ENCODE data around the gene DLX4.
A peak's percentile ranks its signal among the peaks of the same experiment; 100 is the strongest.

Gene DLX4, protein sequence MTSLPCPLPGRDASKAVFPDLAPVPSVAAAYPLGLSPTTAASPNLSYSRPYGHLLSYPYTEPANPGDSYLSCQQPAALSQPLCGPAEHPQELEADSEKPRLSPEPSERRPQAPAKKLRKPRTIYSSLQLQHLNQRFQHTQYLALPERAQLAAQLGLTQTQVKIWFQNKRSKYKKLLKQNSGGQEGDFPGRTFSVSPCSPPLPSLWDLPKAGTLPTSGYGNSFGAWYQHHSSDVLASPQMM

DNA sequence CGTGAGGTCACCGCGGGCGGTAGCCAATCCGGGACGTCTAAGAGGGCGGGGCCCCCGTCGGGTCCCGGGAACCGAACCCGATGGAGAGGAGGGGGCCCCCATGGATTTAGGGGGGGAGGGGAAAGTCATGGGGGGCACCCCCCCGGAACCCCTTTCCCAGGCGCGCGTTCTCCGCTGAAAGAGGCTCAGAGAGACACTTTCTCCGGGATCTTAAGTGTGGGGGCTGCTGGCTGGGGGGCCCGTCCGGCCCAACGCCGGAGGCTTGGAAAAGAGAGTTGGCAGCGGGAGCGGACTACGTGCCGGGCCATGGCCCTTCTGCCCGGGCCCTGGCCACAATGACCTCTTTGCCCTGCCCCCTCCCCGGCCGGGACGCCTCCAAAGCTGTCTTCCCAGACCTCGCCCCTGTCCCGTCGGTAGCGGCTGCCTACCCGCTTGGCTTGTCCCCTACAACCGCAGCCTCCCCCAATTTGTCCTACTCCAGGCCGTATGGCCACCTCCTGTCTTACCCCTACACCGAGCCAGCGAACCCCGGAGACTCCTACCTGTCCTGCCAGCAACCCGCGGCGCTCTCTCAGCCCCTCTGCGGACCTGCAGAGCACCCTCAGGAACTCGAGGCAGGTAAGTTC, at the start of gene DLX4:
TSS of gene DLX4 (plus strand) at position 57 of the 626 bp plus-strand sequence. CDS start at position 336, 279 bp downstream.
- peak in 4 of 6 experiments; percentile 14 to 52 (median 28) for DNase-seq

DNA sequence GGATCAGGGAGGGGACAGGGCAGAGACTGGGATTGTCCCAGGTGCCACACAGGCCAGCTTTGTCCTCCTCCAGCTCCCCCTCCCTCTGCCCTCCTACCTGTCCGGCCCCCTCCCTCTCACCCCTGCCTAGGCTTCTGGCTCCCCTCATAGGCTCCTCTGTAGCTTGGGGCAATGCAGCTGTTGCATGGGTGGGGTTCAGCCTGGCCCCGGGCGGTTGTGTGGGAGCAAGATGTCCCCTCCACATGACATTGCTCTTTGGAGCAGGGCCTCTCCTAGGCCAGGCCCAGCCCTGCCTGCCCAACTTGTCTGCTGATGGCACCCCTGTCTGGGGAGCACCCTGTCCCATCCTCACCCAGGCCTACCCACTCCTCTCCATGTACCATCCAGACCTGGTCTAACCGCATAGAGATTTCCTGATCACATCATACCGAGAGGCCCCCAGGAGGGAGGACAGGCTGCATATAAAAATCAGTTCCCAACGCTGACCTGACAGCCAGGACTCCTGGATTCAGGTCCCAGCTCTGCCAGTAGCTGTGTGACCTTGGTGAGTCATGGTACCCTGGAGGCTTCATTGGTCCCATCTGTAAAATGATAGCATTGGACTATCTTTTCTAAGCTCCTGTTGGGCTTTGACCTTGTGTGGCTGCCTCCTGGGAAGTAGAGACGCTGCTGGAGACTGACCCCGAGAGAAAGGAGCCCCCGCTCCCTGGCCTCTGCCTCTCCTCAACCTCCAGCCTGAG, 48.8 kb upstream of the DLX4 start:
- no peak for DNase-seq

DNA sequence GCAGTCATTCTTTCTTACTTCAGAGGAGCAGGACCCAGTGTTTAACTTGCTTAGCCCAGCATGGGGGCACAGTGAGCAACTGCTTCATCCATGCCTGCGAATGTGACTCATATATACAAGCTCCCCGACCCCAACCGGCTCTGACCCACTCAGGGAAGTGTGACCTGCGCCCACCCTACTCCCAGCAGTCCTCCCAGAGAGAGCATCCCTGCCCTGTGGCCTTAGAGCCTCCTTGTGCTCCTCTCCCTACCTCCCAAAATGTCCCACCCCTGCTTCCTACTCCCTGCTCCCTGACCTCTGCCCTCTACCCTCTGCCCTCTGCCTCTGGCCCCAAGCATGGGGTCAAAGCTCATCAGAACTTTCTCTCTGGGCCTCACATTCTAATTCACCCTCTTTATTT, 46.9 kb upstream of the DLX4 start:
- no peak for DNase-seq

DNA sequence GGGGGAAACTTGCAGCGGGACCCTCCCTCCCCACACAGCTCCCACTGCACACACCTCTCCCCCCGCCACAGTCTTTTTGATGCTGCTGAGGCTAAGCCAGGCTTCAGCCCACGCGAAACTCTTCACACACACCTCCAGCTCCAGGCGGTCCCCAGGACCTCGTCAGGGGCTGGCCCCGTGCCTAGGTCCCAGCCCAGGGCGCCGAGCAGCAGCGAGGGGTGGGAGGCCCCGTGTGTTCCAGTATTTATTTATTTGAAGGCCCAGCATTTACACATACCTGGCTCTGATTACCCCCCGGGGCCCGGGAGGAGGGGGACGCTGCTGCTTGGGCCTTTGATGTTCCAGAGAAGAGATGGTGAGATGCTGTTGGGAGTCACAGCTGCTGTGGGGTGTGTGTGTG, 44.9 kb upstream of the DLX4 start:
- no peak for DNase-seq

DNA sequence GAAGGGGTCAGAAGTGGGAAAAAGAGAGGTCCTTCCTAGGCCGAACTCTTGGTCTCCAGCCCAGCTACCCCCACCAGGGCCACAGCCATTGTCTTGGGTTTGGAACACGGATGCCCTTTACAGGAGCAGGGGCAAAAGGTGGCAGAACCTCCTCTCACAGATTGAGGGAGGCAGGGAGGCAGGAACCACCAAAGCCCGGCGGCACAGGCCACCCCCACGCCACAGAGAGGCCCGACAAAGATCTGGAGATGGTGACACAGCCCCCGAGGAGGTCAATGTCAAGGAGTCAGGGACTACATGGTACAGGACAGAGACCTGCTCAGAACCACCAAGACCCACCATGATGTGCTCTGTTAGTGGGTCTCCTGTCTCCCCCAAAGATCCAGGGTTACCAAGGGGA, 44.4 kb upstream of the DLX4 start:
- DNase-seq = no peak

DNA sequence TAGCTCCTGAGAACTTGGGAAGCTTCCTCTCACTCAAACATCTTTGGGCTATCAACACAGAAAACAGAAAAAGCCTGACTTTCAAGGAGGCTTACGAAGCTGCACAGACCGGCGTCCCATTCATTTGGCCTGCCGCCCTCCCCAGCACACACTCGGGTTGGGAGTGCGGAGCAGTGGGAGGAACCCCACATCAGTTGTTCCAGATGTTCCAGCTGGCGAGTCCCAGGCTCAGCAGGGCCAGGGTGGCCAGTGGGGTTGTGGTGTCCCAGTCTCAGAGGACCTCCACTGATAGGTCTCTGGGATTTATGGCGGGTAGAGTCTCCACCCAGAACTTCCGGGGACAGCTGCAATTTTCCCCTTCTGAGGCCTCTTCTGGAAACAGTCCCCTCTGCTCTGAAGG, 43.1 kb upstream of the DLX4 start:
- no peak for DNase-seq

DNA sequence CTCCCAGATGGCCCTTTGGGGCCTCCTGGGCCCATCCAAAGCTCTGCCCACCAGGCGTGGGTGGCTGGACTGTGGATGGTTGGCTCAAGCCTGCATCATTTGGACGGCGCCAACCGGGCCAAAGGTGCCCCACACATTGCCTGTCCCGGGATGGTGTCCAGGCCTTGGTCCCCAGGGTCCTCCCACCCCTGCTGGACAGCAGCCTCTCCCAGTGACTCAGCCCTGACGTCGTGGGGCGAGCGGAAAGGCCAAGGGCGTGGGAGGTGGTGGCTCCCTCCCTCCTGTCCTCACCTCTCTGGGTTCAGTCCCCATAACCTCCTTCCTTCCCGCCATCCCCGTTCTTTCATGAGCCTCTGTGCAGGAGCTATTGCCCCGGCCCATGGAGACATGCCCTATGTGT, 42.1 kb upstream of the DLX4 start:
- no peak for DNase-seq

DNA sequence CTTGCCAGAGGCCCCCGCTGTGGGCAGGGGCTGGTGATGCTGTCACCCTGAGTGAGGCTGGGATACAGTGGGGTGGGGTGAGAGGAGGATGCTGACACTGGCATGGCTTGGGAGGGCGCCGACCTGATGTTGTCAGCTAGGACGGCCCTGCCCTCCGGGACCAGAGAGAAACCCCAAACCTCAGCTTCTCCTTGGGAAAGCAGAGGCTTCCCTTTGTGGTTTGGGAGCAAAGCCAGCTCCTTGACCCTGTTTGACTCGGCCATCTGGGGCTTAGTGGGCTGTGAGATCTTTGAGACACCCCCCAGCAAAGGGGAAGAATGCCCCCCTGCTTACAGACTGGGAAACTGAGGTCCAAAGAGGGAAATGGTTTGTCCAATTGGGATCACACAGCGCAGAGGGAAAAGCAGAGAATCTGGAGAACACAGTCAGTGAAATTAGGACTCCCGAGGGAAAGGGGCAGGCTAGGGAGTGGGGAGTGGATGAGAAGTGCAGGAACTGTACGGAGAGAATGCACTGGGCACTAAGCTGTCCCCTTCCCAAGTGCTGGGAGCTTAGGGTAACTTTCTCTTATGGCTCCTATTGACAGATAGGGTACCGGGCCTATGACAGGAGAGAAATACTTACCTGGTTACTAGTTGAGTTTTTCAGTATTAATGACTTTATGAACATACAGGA, 40.7 kb upstream of the DLX4 start:
- DNase-seq = no peak

DNA sequence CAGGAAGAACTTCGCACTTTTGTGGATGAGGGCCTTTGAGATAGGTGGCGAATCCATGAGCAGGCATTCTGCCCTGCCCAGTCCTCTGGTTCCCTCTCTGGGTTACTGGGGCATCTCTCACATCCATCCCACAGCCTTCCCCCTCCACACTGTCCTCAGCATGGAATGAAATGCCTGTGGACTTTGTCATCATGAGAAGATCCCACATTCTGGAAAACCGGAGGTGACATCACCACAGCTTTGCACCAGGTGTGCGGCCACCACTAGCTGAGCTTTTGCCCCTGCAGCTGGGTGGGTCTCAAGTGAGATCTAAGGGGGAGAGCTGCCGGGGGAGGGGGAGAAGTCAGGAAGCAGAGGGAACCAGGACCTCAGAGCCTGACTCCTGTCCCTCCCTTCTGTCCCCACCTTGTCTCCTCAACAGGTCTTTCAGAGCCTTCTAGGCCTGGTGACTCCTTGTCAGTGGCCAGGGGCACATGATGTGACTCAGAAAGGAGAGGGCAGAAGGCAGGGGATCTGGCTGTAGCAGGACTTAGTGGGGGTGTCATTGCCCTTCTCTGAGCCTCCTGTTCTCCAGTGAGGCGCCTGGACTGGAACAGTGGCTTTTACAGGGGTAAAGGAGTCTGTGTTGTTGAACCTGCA, 40.0 kb upstream of the DLX4 start:
- DNase-seq = no peak

DNA sequence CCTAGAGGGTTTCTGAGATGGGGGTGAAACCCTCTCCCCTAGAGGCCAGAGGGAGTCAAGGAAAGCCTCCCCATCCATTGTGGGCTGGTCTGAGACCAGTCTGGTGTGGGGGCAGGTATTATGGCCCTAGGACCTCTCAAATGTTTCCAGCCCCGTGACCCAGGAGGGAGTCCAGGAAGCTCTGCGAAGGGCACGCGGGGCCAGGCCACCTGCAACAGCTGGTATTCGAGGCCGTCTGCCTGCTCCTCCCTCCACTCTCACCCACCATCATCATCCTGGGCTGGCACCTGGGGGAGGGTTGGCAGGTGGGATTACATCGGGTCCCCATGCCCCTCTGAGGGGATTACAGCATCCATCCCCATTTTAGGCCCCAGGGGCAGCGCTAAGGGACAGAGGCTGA, 38.1 kb upstream of the DLX4 start:
- DNase-seq = no peak

DNA sequence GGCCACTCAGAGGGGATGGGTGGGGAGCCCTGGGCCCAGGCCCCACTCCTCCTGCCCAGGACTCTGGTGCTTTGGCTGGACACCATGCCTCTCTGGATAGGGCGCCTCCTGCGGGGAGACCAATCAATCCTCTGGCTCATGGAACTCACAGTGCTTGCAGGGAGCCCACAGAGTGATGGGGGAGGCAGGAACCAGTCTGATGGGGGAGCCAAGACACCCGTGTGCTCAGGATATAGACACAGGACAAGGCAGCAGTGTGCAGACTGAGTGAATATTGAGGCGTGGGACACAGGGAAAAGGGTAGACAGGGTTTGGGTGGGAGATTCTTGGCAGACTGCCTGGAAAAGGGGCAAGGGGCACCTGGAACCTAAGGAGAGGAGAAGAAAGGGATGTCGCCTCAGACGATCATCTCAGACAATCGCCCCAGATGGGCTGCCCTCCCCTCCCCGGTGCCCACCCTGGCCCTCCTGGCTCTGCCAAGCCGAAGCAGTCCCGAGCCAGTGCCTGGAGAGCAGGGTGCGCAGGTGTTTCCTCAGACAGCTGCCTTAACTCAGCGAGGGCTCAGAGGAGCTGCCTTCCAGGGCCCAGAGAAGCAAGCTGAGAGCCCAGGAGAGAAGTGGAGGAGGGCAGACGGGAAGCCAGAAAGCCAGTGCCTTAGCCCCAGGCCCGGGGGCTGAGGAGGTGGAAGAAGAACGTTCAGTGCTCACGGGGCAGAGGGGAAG, 37.4 kb upstream of the DLX4 start:
- DNase-seq = no peak

DNA sequence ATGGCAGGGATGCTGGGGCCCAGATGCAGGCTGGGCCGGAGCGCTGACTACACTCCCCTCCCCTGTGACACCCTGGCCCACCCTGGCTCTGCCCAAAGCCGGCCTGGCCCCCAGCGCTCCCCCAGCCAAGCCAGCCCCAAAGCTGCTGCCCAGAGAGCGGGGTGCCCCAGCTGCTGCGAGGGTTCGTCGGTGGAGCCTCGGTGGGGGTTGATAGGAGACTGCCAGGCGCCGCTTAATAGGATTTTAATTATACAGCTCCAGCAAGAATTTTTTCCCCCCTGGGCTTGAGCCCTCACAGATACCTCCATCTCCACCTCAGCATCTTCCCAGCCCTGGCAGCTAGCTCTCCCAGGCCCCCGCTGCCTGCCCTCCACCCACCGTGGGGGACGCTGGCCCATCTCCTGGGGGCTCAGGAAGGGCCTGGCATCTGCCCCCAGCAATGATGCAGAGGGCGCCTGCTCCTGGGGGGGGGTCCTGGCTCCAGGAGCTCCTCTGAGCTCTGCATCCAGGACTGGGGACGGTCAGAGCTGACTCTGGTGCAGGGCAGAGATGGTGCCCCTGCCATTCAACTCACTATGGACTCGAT, 36.8 kb upstream of the DLX4 start:
- DNase-seq = no peak

DNA sequence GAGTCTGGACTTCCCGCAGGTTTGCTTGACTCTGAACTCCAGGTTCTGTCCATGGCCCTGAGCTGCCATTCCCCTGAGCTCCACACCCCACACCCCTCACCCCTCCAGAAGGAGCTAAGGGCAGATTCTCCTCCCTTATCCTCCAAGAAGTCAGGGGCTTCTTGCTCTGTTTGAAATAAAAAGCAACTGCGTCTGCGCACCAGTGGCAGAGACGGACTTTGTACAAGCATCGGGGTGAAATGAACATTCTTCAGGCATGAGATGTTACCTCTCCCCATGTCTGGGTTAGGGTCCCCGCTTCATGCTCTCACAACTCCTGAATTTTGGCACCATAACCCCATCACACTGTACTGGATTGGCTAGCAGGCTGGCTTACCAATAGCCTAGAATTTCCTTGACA, 36.1 kb upstream of the DLX4 start:
- no peak for DNase-seq

DNA sequence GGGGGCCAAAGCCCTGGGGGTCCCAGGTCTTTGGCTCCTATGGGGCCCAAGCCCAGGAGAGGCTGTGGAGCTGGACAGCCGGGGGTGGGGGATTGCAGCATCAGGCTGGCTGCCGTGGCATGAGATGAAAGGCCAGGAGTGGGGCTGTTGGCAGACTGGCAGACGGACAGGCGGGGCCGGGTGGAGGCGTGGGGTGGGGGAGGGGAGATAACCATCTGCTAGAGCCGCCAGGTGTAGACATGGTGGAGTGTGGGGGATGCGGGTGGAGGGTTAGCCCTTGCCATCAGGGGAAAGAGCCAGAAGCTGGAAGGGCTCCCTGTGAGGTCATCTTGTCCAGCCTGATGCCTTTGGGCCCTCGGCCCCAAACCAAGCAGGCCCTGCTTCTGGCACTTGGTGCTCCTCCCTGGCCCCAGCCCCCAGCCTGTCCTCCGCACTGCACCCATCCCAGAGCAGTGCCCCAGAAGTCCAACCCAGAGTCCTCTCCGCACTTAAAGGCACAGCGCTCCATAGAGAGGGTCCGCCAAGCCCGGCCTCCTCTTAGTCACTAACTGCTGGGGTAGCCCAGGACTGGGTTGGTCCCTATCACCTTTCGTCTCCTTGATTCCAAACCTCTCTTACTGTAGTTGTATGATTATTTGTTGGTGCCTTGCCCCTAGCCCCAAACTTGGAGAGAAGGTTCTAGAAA, 33.3 kb upstream of the DLX4 start:
- DNase-seq = no peak

DNA sequence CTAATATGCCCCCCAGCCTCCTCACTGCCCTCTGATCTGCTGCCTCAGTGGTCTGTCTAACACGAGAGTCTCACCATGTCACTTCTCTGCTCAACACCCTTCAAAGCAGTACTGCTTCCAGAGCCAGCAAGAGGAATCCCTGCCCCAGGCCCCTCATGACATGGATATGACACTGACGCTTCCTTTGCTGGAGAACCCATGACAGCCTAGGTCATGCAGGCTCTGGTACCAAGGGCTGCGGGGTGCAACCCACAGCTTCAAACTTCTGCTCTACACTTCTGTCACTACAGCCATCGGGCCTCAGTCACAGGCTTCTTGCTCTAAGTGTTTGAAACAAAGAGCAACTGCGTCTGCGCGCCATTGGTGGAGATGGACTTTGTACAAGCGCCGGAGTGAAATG, 32.6 kb upstream of the DLX4 start:
- no peak for DNase-seq

DNA sequence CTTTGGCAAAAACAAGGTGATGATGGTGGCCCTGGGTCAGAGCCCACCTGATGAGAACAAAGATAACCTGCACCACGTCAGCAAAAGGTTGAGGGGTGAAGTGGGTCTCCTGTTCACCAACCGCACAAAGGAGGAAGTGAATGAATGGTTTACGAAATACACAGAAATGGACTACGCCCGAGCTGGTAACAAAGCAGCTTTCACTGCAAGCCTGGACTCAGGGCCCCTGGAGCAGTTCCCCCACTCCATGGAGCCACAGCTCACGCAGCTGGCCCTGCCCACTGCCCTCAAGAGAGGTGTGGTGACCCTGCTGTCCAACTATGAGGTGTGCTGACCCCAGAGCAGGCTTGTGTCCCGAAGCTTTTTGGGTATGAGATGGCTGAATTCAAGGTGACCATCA, 29.7 kb upstream of the DLX4 start:
- no peak for DNase-seq

DNA sequence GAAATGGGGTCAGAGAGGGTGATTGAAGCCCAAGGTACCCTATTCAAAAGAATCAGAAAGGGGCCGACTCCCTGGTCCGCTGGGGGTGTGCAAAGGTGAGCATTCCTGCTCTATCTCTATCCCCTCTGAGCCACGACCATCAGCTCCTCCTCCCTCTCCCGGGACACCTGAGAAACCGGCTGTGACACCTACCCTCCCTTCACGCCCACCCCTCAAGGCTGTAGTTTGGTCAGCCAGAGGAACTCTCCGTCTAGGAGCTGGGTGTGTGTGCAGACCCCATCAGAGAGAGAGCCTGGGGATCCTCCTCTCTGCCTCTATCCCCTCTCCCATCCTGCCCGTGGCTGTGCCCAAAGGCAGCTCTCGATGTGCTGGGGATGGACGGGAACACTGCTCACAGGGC, 27.6 kb upstream of the DLX4 start:
- DNase-seq = no peak

DNA sequence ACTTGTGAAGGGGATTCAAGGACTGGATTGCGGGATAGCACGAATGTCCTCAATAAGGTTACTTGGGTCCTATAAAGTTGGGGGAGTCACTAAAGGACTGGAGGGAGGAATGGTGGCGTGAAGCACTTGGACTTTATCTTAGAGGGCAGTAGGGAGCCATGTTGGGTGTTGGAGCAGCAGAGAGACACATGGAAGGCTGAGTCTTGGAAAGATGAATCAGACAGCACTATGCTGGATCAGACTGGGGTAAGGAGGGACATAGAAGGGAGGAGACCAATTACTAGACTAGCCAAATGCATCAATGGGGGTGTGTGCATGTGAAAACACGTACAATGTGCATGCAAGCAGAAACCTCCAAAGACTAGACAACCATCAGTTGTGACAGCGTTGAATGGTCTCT, 26.0 kb upstream of the DLX4 start:
- DNase-seq = no peak

DNA sequence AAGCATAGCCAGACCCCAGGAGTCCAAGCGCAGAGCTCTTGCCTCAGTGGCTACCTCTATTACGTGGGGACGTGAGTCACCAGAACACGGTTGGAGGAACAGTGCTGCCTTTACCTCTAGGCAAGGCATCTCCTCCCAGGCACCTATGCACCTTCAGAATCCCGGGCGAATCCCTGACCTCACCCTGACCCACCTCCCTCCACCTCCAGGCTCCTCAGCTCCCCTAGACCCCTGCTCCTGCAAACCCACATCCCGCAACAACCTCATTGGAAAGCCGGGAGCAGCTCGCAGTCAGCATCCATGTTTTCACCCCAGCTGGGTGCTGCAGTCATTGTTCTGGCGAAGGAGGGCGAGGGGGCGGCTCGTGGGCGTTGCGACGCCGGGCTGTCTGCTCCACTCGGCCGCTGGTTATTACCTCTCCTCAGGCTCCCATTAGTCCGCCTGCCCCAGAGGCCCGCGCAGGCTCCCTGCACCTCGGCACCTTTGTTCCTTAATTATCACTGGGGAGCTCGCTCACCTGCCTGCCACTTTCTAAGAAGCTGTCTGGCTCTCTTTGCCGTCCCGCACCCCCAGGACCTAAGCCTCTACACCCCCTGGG, 24.6 kb upstream of the DLX4 start:
- DNase-seq = no peak

DNA sequence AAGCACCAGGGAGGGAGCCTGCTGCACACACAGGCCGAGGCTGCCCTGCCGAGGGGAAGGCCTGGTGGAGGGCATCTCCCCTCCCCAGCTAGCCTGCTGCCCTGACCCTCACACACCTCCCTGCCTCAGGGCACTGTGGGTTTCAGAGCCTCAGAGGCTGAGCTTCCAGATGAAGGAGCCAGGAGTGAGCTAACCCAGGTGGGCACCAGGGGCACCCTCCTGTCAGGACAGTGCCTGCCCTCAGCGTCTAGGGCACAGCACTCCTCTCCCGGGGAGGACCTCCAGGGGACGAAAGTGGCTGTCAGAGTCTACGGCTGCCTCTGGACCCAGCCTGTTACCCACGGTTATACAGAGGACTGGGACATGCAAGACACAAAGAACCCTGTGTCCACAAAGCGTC, 22.8 kb upstream of the DLX4 start:
- DNase-seq = no peak

DNA sequence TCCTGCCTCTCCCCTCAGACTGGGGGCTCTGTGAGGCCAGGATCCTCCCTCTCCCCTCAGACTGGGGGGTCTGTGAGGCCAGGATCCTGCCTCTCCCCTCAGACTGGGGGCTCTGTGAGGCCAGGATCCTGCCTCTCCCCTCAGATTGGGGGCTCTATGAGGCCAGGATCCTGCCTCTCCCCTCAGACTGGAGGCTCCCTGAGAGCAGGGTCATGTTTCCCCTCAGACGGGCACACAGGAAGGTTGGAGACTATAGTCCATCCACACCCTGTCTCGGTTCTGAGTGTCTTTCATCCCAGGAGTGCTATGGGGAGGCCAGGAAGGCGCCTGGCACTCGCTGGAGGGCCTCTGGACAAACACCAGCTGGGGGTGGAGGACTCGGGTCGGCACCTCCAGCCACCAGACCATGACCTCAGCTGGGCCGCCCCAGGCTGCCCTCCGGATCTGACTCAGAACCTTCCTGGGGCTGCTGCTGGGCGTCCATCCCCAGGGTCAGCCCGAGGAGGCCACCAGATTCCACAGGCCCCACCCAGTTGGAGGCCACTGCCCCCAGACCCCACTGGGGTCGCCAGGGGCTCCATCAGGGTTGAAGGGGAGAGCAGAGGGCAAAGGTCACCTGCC, 21.9 kb upstream of the DLX4 start:
- DNase-seq = no peak
